ENCODE measurements around the gene CHAT.

DNA sequence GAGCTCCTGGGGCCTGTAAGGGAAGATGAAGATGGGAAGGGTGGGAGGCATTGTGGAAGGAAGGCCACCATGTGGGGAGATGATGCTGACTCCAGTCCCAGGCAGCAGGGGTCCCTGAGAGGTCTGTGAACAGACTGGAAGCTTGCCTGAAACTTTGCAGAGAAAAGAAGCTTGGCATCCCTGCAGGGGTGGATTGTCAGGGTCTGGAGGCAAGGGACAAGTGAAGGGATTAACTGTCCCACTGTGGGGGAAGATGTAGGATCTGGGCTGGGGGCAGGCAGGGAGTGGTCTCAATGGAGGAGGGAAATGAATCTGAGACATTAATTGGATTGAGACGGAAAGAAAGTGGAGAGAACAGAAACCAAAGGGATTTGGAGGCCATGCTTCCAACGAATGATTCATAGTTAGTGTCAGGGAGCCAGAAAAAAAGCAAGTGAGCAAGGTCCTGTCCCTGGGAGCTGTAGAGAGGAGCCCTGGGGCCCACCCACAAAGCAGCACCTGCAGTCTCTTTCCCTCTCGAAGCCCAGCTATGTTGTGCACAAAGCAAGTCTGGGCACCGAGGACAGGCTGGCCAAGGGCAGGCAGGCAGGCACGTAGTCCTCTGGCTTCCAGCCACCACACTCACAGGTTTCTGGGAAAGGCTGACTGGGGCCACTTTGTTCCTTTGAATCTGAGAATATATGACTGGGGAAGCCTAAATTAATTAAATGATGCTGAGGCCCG lies 8.5 kb upstream of the CHAT start:
- no peak for TF ChIP-seq ZNF274 (IDR thresholded peaks at IDR 0.05; ENCODE audit: low read depth, low read length)
- TF ChIP-seq SUZ12 (IDR thresholded peaks at IDR 0.05; ENCODE audit: extremely low read depth, insufficient read depth, insufficient read length): no peak
- no peak for TF ChIP-seq YY1 (IDR thresholded peaks at IDR 0.05; ENCODE audit: insufficient read depth, insufficient read length)
